ENCODE data around the gene TTF2. TPM values are rescaled to one million over a fixed set of nuclear protein-coding genes. Genes with fewer than 3 reads are reported as not detected.

Gene TTF2
- total RNA-seq, 1 experiment from 2014 or later, result 31.9 TPM

DNA sequence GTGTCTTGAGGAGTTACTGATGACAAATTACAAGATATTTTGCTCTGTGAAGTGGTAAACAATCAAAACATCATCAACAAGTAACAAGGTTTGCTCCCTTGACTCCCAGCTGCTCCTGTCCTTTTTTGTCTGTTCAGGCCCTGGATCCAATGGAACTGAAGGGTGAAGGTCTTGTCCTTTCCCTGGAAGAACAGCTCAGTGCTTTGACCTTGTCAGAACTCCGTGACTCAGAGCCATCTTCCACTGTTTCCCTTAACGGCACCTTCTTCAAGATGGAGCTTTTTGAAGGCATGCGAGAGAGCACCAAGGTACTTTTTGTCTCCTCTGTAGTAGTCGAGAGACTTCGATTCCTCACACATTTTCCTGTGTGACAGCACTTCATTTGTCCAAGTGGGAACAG is 32.5 kb downstream of the TTF2 start:
- no TSS peak for BruUV-seq (replicated peaks)
- intact Hi-C loops (cut with micrococcal nuclease; ENCODE audit: unreplicated experiment), result no loop called here
- Mint-ChIP-seq H3K4me3 (ENCODE audit: unreplicated experiment) (no peak overlapping the region), H3K9me3 (ENCODE audit: unreplicated experiment) (no peaks in the 10 kb centered on the region), H3K4me1 (ENCODE audit: low read depth, unreplicated experiment) (no peaks in the 10 kb centered on the region), H3K36me3 (ENCODE audit: insufficient read depth, unreplicated experiment) (peaks cover 29% of the 10 kb centered on the region), H3K27me3 (ENCODE audit: insufficient read depth, unreplicated experiment) (no peaks in the 10 kb centered on the region), H3K27ac (ENCODE audit: unreplicated experiment) (no peak overlapping the region)
- H3K27me3 ChIP-seq (replicated peaks; ENCODE audit: control insufficient read depth, insufficient read depth, low read length), result no peaks in the 10 kb centered on the region
- ChIA-PET POLR2A (interaction anchor here (0.6 kb wide), 1 partner anchor 27 kb away, joined by 4 read pairs; no protein-coding TSS in a partner anchor), CTCF (interaction anchor here (0.9 to 2.4 kb wide), 2 partner anchors 36 to 192 kb away, joined by 3 to 5 read pairs; no protein-coding TSS in a partner anchor)
- TF ChIP-seq, protein P1, sequence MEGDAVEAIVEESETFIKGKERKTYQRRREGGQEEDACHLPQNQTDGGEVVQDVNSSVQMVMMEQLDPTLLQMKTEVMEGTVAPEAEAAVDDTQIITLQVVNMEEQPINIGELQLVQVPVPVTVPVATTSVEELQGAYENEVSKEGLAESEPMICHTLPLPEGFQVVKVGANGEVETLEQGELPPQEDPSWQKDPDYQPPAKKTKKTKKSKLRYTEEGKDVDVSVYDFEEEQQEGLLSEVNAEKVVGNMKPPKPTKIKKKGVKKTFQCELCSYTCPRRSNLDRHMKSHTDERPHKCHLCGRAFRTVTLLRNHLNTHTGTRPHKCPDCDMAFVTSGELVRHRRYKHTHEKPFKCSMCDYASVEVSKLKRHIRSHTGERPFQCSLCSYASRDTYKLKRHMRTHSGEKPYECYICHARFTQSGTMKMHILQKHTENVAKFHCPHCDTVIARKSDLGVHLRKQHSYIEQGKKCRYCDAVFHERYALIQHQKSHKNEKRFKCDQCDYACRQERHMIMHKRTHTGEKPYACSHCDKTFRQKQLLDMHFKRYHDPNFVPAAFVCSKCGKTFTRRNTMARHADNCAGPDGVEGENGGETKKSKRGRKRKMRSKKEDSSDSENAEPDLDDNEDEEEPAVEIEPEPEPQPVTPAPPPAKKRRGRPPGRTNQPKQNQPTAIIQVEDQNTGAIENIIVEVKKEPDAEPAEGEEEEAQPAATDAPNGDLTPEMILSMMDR (IDR thresholded peaks at IDR 0.05; ENCODE audit: insufficient read depth in 1 of 2, low read depth in 1 of 2, low read length in 1 of 2, severe bottlenecking in 1 of 2, unreplicated experiment in 1 of 2), result no peak
- H3K36me3 ChIP-seq (ENCODE audit: control insufficient read depth, insufficient read depth, low read length), result no peaks in the 10 kb centered on the region; the same call in none of the 2 replicates
- no peak for DNase-seq
- H3K9me3 ChIP-seq, result no peaks in the 10 kb centered on the region
- H3K4me3 ChIP-seq (ENCODE audit: low read depth, low read length), result no peak overlapping the region
- H3K4me1 ChIP-seq, result no peaks in the 10 kb centered on the region

DNA sequence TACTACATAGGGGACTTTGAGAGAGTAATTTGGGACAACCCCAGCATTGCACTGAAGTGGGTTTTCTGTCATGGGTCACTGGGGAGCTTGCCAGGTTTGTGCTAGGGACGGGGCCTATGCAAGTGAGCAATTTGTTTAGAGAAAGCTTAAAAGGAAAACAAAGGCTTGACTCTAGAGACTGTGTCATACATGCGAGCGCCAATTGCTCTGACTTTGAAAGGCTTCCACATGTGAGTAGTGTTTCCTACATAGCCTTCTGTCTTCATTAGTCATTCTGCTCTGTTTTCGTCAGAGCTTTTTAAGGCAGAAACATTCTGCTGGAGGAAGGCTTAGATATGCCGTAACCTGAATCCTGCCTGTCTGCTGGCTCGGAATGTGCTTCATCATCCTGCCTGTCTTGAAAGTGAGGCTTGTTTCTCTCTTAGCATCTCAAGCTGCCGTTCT is 33.0 kb downstream of the TTF2 start:
- TF ChIP-seq, protein P1 (IDR thresholded peaks at IDR 0.05; ENCODE audit: insufficient read depth in 1 of 2, low read depth in 1 of 2, low read length in 1 of 2, severe bottlenecking in 1 of 2, unreplicated experiment in 1 of 2), result no peak
- H3K4me3 ChIP-seq (ENCODE audit: low read depth, low read length), result no peak overlapping the region
- H3K4me1 ChIP-seq, result no peaks in the 10 kb centered on the region
- Mint-ChIP-seq H3K27me3 (ENCODE audit: insufficient read depth, unreplicated experiment) (no peaks in the 10 kb centered on the region), H3K36me3 (ENCODE audit: insufficient read depth, unreplicated experiment) (peaks cover 29% of the 10 kb centered on the region), H3K4me3 (ENCODE audit: unreplicated experiment) (no peak overlapping the region), H3K9me3 (ENCODE audit: unreplicated experiment) (no peaks in the 10 kb centered on the region), H3K4me1 (ENCODE audit: low read depth, unreplicated experiment) (no peaks in the 10 kb centered on the region), H3K27ac (ENCODE audit: unreplicated experiment) (no peak overlapping the region)
- no peaks in the 10 kb centered on the region for H3K27me3 ChIP-seq (replicated peaks; ENCODE audit: control insufficient read depth, insufficient read depth, low read length)
- no peak for DNase-seq
- H3K36me3 ChIP-seq (ENCODE audit: control insufficient read depth, insufficient read depth, low read length), result no peaks in the 10 kb centered on the region; the same call in none of the 2 replicates
- no peaks in the 10 kb centered on the region for H3K9me3 ChIP-seq
- intact Hi-C loops (cut with micrococcal nuclease; ENCODE audit: unreplicated experiment), result no loop called here
- BruUV-seq (replicated peaks), result no TSS peak
- POLR2A ChIA-PET, result interaction anchor here (0.6 kb wide), 1 partner anchor 27 kb away, joined by 4 read pairs; no protein-coding TSS in a partner anchor
- CTCF ChIA-PET, result interaction anchor here (0.9 to 2.4 kb wide), 2 partner anchors 35 to 192 kb away, joined by 3 to 5 read pairs; no protein-coding TSS in a partner anchor

DNA sequence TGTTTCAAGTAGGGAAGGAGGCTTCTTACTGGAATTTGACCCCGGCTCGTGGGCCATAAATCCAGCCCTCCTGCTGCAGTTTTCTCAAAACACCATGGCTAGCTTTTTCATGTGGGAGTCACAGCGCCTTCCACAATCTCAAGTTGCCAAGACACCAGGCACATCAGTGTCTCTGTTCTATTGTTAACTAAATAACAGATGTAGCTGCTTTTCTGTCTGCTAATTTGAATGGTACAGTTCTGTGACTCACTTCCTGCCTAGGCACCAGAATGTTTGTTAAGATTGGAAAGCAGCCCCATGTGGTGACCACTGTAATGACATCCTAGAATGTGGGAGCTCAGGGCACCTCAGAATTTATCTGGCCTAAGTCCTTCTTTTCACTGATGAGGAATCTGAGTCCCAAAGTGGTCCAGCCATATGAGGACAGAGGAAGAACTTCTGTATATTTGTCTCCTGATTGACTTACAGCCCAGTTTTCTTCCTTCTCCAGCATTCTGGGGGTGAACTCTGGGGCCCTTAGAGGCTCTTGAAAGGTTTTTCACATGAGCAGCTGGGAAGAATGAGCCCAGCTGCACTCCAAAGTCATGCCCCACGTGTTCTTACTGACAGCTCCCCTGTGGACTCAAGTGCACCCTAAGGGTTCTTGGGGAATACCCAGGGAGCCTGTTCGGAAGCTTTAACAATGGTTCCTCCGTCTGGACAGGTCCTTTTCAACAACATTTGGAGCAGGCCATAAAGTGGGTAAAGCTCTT is 33.9 kb downstream of the TTF2 start:
- Mint-ChIP-seq H3K4me1 (ENCODE audit: low read depth, unreplicated experiment) (no peaks in the 10 kb centered on the region), H3K27me3 (ENCODE audit: insufficient read depth, unreplicated experiment) (no peaks in the 10 kb centered on the region), H3K27ac (ENCODE audit: unreplicated experiment) (no peak overlapping the region), H3K36me3 (ENCODE audit: insufficient read depth, unreplicated experiment) (peaks cover 34% of the 10 kb centered on the region), H3K9me3 (ENCODE audit: unreplicated experiment) (no peaks in the 10 kb centered on the region), H3K4me3 (ENCODE audit: unreplicated experiment) (no peak overlapping the region)
- H3K36me3 ChIP-seq (ENCODE audit: control insufficient read depth, insufficient read depth, low read length), result no peaks in the 10 kb centered on the region; the same call in none of the 2 replicates
- no peaks in the 10 kb centered on the region for H3K27me3 ChIP-seq (replicated peaks; ENCODE audit: control insufficient read depth, insufficient read depth, low read length)
- H3K4me1 ChIP-seq, result no peaks in the 10 kb centered on the region
- intact Hi-C loops (cut with micrococcal nuclease; ENCODE audit: unreplicated experiment), result no loop called here
- ChIA-PET POLR2A (no interaction called here), CTCF (interaction anchor here (2.4 kb wide), 1 partner anchor 191 kb away, joined by 5 read pairs; no protein-coding TSS in a partner anchor)
- H3K4me3 ChIP-seq (ENCODE audit: low read depth, low read length), result no peak overlapping the region
- no TSS peak for BruUV-seq (replicated peaks)
- TF ChIP-seq, protein P1 (IDR thresholded peaks at IDR 0.05; ENCODE audit: insufficient read depth in 1 of 2, low read depth in 1 of 2, low read length in 1 of 2, severe bottlenecking in 1 of 2, unreplicated experiment in 1 of 2), result peak in 1 of 2 experiments; percentile 4
- DNase-seq, result no peak
- H3K9me3 ChIP-seq, result no peaks in the 10 kb centered on the region

Data from Caco-2 (cell line).